PFSK-1 (cell line): ENCODE data around the gene ETV7.

ENCODE experiments used
- FOXP2 ChIP-seq: optimal IDR thresholded peaks from 2 replicates; pipeline ENCODE3; 2011; ENCODE audit warnings: borderline replicate concordance, control low read depth, inconsistent platforms; ENCODE audit not compliant: insufficient read depth; ENCODE audit errors: extremely low read length, extremely low read depth
- POLR2AphosphoS5 ChIP-seq: IDR thresholded peaks from 2 replicates; pipeline ENCODE4 v1.6.1; 2012; ENCODE audit warnings: low read depth, mild to moderate bottlenecking, control low read depth, low read length, moderate library complexity
- SIN3A ChIP-seq: IDR thresholded peaks from 2 replicates; pipeline ENCODE4 v1.6.1; 2012; ENCODE audit warnings: mild to moderate bottlenecking, low read length, moderate library complexity, borderline replicate concordance; ENCODE audit not compliant: insufficient read depth
- TAF1 ChIP-seq: IDR thresholded peaks from 2 replicates; pipeline ENCODE4 v1.6.1; 2012; ENCODE audit warnings: low read length, control low read depth, borderline replicate concordance; ENCODE audit not compliant: insufficient read depth
- TF ChIP-seq, protein P1 (sequence below), 2 experiments: IDR thresholded peaks; 2 replicates each; pipeline versions ENCODE4 v1.6.1 to v1.8.0; 2011 to 2012; ENCODE audit warnings: low read depth in 2 of 2, low read length in 2 of 2, control low read depth in 1 of 2, inconsistent platforms in 1 of 2, mild to moderate bottlenecking in 1 of 2, moderate library complexity in 1 of 2; ENCODE audit not compliant: insufficient read depth in 1 of 2

ETV7 gene

DNA sequence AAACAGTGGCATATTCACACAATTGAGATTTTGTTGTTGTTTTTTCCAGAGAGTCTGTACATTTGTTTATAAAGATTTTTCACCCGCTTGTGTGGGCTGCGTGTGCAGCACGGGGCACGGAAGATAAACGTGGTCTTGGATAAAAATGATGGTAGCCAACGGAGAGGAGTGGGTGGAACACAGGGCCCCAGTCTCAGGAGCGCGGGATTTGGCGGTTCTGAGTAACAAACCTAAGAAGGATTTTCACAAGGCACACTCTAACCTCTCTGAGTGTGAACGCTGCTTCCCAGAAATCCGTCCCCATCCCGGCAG, 47.2 kb downstream of the ETV7 start:
- TF ChIP-seq, protein P1, sequence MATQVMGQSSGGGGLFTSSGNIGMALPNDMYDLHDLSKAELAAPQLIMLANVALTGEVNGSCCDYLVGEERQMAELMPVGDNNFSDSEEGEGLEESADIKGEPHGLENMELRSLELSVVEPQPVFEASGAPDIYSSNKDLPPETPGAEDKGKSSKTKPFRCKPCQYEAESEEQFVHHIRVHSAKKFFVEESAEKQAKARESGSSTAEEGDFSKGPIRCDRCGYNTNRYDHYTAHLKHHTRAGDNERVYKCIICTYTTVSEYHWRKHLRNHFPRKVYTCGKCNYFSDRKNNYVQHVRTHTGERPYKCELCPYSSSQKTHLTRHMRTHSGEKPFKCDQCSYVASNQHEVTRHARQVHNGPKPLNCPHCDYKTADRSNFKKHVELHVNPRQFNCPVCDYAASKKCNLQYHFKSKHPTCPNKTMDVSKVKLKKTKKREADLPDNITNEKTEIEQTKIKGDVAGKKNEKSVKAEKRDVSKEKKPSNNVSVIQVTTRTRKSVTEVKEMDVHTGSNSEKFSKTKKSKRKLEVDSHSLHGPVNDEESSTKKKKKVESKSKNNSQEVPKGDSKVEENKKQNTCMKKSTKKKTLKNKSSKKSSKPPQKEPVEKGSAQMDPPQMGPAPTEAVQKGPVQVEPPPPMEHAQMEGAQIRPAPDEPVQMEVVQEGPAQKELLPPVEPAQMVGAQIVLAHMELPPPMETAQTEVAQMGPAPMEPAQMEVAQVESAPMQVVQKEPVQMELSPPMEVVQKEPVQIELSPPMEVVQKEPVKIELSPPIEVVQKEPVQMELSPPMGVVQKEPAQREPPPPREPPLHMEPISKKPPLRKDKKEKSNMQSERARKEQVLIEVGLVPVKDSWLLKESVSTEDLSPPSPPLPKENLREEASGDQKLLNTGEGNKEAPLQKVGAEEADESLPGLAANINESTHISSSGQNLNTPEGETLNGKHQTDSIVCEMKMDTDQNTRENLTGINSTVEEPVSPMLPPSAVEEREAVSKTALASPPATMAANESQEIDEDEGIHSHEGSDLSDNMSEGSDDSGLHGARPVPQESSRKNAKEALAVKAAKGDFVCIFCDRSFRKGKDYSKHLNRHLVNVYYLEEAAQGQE (IDR thresholded peaks at IDR 0.05; ENCODE audit: insufficient read depth in 1 of 2, low read depth in 2 of 2, low read length in 2 of 2): no peak
- TF ChIP-seq POLR2AphosphoS5 (no peak), TAF1 (no peak), SIN3A (no peak), FOXP2 (no peak)

DNA sequence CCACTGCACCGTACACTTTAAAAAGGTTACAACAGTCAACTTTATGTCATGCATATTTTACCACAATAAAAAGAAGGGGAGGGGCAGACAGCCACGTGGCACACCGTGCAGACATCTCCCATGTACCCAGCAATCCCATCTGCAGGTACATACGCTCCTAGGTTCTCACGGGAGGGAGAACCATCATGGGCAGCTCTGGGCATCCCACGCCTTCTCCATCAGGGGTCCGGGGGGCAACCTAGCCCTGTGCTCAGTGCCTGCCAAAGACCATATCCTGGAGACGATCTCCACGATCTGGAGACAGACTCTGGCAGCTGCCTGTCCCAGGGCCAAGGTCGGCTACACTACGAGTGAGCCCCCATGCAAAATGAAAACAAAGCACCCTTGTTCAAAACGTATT, 48.3 kb downstream of the ETV7 start:
- no peak for TF ChIP-seq FOXP2
- no peak for TF ChIP-seq TAF1
- TF ChIP-seq, protein P1 (IDR thresholded peaks at IDR 0.05; ENCODE audit: insufficient read depth in 1 of 2, low read depth in 2 of 2, low read length in 2 of 2): no peak
- no peak for TF ChIP-seq POLR2AphosphoS5
- no peak for TF ChIP-seq SIN3A

DNA sequence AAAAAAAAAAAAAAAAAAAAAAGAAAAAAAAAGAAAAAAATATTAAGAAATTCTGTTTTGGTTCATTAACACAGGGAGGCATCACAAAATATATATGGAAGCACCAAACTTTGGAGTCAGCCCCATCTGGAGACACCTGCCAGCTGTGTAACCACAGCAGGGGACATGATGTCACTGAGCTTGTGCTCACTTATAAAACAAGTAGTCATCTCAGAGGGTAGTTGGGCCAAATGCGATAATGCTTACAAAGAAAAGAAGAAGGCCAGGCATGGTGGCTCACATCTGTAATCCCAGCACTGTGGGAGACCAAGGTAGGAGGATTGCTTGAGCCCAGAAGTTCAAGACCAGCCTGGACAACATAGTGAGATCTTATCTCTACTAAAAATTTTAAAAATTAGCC, 49.7 kb downstream of the ETV7 start:
- TF ChIP-seq POLR2AphosphoS5: no peak
- TF ChIP-seq FOXP2: no peak
- TF ChIP-seq, protein P1 (IDR thresholded peaks at IDR 0.05; ENCODE audit: insufficient read depth in 1 of 2, low read depth in 2 of 2, low read length in 2 of 2): no peak

DNA sequence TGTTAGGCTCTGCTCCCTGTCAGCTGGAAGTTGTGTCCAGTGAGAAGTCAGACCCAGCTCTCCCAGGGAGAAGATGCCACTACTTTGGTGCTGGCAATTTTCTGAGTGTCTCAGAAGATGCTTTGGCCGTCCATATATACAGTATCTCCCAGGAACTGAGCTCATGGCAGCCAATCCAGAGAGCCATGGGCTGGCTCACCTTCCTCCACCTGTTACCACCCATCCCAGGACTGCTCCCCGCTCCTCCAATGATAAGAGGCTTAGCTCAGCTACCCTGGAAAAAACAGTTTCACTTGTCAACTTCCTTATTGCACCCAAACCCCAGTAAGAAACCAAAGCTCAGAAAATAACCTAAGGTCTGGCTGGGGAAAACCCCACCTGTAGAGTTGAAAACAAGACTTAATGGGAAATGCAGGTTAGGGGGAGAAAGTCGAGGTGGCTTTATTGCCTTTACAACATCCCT, 50.7 kb downstream of the ETV7 start, which contains the start of gene BNIP5:
Gene BNIP5, minus strand, starts transcription at position 110 of the 463 bp plus-strand sequence. CDS start 6,198 bp downstream, outside the sequence.
- TF ChIP-seq POLR2AphosphoS5 (no peak), FOXP2 (no peak)

DNA sequence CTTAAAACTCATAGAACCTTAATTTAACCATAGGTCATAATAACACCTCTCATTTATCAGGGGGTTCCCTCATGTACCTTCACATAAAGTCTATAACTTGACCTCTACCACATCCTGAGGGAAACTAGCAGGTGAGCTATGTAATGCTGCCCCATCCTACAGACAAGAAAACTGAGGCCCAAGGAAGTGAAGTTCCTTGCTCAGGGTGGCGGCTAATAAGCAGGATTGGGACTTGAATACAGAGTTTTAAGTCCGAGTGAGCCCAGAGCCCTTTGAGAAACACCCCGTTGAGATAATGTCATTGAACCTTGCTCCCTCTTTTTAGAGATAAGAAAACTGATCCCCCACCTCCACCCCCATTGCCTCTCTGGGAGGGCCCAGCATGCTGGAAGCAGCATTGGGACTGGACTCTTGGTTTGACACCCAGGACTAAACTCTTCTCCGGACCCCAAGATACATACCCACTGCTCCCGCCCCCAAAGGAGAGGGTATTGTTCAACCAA, 51.2 kb downstream of the ETV7 start:
- TF ChIP-seq, protein P1 (IDR thresholded peaks at IDR 0.05; ENCODE audit: insufficient read depth in 1 of 2, low read depth in 2 of 2, low read length in 2 of 2): no peak
- no peak for TF ChIP-seq FOXP2
- TF ChIP-seq SIN3A: no peak
- TF ChIP-seq TAF1: no peak
- TF ChIP-seq POLR2AphosphoS5: no peak
